Measurements from ENCODE around the gene FMC1. TPM values are rescaled to one million over a fixed set of nuclear protein-coding genes. Genes with fewer than 3 reads are reported as not detected.
A peak's percentile ranks its signal among the peaks of the same experiment; 100 is the strongest.
"Not testable (repeated sequence)": the region's sequence is repeated elsewhere in the genome, so short reads cannot be mapped to it uniquely, and the experiment has no call there.

FMC1 gene
- total RNA-seq, 2 experiments from 2014 or later, result 7.5 to 8.0 TPM

DNA sequence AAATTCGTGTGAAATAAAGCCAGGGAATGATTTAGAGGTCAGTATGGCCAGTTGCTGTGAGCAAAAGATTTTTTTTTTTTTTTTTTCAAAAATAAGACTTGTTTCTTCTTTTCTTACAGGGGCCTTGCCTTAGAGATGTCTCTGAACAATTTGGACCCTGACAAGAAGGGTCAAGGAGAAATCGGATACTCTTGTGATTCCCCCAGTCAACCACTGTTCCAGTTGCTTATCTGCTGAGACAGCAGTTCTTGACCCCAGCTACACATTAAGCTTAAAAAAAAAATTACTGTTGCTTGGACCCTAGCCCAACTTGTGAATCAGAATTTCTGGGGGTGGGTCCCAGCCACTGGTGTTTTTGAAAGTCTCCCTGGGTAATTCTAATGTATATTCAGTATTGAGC lies 12.0 kb upstream of the FMC1 start:
- no peak for ATAC-seq (ENCODE audit: low read depth)
- H3K36me3 Mint-ChIP-seq, result peaks cover 5% of the 10 kb centered on the region
- peaks cover 7% of the 10 kb centered on the region for H3K4me1 Mint-ChIP-seq
- no peak overlapping the region for H3K27ac Mint-ChIP-seq
- DNase-seq, result no peak
- POLR2A ChIA-PET, result no interaction called here
- no peaks in the 10 kb centered on the region for H3K27me3 Mint-ChIP-seq
- peaks cover 9% of the 10 kb centered on the region for H3K9me3 Mint-ChIP-seq
- H3K4me3 Mint-ChIP-seq, result no peak overlapping the region

DNA sequence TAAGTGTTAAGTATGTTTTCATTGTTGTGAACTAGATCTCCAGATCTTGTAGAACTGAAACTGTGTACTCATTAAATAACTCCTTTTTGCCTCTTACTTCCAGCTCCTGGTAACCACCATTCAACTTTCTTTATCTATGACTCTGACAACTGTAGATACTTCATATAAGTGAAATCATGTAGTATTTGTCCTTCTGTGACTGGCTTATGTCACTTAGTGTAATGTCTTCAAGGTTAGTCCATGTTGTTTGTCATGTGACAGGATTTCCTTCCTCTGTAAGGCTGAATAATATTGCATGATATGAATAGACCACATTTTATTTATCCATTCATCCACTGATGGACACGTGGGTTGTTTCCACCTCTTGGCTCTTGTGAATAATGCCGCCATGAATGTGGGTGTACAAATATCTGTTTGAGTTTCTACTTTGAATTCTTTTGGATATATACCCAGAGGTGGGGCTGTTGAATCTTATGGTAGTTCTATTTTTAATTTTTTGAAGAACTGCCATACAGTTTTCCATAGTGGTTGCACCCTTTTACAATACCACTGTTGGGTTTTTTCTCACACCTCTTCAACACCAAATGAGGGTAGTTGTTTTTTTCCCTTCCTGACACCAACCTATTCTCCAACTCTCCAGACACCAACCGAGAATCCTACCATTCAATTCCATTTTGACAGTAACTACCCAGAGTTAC lies 10.7 kb upstream of the FMC1 start:
- ATAC-seq (ENCODE audit: low read depth), result peak; percentile 39
- POLR2A ChIA-PET, result no interaction called here
- Mint-ChIP-seq H3K4me3 (no peak overlapping the region), H3K27ac (no peak overlapping the region), H3K9me3 (peaks cover 9% of the 10 kb centered on the region), H3K36me3 (peaks cover 5% of the 10 kb centered on the region), H3K27me3 (no peaks in the 10 kb centered on the region), H3K4me1 (peaks cover 7% of the 10 kb centered on the region)
- DNase-seq, result no peak

DNA sequence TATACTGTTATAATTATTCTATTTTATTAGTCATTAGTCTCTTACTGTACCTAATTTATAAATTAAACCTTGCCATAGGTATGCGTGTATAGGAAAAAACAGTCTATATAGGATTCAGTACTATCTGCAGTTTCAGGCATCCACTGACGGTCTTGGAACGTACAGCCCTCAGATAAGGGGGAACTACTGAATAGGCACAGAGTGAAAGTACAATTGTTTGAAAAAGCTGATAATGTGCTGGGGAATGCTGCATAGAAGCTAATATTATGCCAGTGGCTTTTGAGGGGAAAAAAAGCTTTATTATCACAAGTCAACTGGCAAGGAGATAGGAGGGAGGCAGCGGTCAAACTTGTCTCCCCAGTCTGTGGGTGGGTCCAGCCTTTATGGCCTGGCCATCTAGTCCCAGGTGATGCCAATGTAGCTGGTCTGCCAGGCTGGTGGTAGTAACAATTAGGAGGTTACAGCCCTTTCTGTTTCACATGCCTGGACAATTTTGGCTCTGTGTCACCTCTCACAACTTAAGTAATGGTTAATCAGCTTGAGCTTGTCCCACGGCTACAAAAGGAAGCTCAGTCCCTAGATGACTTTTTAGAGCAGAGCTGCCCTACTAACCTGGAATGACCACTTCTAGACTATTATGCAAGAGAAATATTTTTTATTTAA lies 8.3 kb upstream of the FMC1 start:
- H3K36me3 Mint-ChIP-seq, result peaks cover 5% of the 10 kb centered on the region
- POLR2A ChIA-PET, result no interaction called here
- peaks cover 7% of the 10 kb centered on the region for H3K4me1 Mint-ChIP-seq
- no peak overlapping the region for H3K4me3 Mint-ChIP-seq
- H3K27ac Mint-ChIP-seq, result no peak overlapping the region
- DNase-seq (no peak), ATAC-seq (ENCODE audit: low read depth) (no peak)
- H3K9me3 Mint-ChIP-seq, result peaks cover 9% of the 10 kb centered on the region
- no peaks in the 10 kb centered on the region for H3K27me3 Mint-ChIP-seq

DNA sequence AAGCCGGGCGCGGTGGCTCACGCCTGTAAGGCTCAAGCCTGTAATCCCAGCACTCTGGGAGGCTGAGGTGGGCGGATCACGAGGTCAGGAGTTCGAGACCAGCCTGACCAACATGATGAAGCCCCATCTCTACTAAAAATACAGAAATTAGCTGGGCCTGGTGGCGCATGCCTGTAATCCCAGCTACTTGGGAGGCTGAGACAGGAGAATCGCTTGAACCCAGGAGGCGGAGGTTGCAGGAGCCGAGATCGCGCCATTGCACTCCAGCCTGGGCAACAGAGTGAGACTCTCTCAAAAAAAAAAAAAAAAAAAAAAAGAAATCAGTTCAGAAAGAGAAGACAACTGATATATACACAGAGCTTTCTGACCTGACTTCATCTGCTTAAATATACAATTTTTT lies 7.7 kb upstream of the FMC1 start:
- not testable (repeated sequence) for H3K36me3 Mint-ChIP-seq; H3K27ac Mint-ChIP-seq; H3K9me3 Mint-ChIP-seq; H3K4me3 Mint-ChIP-seq; DNase-seq; H3K4me1 Mint-ChIP-seq; H3K27me3 Mint-ChIP-seq; ATAC-seq (ENCODE audit: low read depth)
- POLR2A ChIA-PET, result interaction anchor here (0.6 kb wide), 1 partner anchor 27 kb away, joined by 4 read pairs; no protein-coding TSS in a partner anchor

DNA sequence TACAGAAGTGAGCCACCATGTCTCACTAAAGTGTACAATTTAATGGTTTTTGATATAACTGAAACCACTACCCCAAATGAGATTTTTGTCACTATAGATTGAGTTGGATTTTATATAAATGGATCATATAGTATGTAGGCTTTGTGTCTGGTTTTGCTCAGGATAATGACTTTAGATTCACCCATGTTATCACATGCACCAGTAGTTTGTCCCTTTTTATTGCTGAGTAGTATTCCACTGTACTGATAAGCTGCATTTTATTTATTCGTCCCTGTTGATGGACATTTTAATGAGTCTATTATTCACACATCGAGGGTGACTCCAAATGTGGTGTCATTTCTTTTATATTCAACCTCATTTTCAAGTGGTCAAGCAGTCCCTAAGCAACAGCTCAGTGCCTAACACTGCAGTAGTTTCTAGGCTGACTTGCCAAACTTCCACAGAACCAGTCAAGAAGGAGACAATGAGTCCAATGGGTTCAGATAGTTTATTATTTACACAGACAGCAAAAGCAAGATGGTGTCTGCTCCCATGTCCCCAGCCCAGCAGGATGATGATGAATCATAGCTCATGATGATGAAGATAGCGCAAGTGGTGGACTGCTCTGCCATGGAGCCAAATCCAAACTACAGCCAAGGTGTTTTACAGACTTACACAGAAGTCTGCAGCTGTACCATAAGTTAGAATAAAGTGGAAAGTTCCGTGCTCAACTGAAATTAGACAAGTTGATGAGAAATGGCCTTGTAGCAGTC lies 6.6 kb upstream of the FMC1 start:
- Mint-ChIP-seq H3K27ac (no peak overlapping the region), H3K9me3 (peaks cover 14% of the 10 kb centered on the region), H3K4me1 (peaks cover 12% of the 10 kb centered on the region), H3K36me3 (peaks cover 7% of the 10 kb centered on the region), H3K27me3 (no peaks in the 10 kb centered on the region), H3K4me3 (no peak overlapping the region)
- DNase-seq, result no peak
- POLR2A ChIA-PET, result no interaction called here
- no peak for ATAC-seq (ENCODE audit: low read depth)

DNA sequence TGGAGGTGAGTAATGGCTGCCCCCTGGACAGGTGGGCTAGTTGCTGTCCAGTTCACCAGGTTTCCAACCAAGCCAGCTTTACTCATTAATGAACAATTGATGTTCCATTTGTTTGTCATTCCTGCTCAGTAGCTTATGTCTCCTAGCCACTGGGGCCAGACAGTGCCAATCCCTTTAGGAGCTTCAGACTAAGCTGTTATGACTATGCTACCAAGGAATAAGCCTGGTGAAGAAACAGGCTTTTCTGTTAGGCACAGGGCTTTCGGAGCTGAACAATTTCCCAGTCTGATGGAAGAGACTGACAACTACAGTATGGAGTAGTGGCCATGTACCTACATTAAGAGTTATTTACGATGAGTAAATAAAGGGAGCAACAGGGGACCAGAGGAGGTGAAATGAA lies 2.1 kb upstream of the FMC1 start:
- H3K4me1 Mint-ChIP-seq, result peaks cover 21% of the 10 kb centered on the region
- H3K27ac Mint-ChIP-seq, result peak overlapping the region; percentile 88
- H3K36me3 Mint-ChIP-seq, result peaks cover 5% of the 10 kb centered on the region
- DNase-seq (no peak), ATAC-seq (ENCODE audit: low read depth) (no peak)
- H3K9me3 Mint-ChIP-seq, result peaks cover 7% of the 10 kb centered on the region
- H3K27me3 Mint-ChIP-seq, result peaks cover 2% of the 10 kb centered on the region
- H3K4me3 Mint-ChIP-seq, result peak overlapping the region; percentile 90
- POLR2A ChIA-PET, result interaction anchor here (1.2 to 3.1 kb wide), 3 partner anchors 17 to 220 kb away, joined by 4 to 33 read pairs (median 9); partner anchors contain the start of gene LUC7L2

DNA sequence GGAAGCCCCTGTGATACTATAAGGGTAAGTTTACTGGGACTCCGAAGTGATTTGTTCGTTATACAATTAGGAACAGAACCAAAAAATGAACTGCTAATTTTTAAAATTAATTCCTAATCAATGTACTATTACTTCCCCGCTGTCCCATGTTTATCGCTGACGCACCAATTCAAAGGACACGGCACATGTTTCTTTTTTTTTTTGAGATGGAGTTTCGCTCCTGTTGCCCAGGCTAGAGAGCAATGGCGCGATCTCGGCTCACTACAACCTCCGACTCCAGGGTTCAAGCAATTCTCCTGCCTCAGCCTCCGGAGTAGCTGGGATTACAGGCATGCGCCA lies 1.5 kb upstream of the FMC1 start:
- Mint-ChIP-seq H3K4me1 (peaks cover 21% of the 10 kb centered on the region), H3K4me3 (peak overlapping the region; percentile 90), H3K27ac (peak overlapping the region; percentile 99), H3K9me3 (peaks cover 7% of the 10 kb centered on the region), H3K36me3 (peaks cover 5% of the 10 kb centered on the region), H3K27me3 (peaks cover 2% of the 10 kb centered on the region)
- DNase-seq, result no peak
- POLR2A ChIA-PET, result interaction anchor here (0.8 to 3.1 kb wide), 6 partner anchors 16 to 245 kb away, joined by 3 to 33 read pairs (median 5); partner anchors contain the start of gene LUC7L2
- no peak for ATAC-seq (ENCODE audit: low read depth)

DNA sequence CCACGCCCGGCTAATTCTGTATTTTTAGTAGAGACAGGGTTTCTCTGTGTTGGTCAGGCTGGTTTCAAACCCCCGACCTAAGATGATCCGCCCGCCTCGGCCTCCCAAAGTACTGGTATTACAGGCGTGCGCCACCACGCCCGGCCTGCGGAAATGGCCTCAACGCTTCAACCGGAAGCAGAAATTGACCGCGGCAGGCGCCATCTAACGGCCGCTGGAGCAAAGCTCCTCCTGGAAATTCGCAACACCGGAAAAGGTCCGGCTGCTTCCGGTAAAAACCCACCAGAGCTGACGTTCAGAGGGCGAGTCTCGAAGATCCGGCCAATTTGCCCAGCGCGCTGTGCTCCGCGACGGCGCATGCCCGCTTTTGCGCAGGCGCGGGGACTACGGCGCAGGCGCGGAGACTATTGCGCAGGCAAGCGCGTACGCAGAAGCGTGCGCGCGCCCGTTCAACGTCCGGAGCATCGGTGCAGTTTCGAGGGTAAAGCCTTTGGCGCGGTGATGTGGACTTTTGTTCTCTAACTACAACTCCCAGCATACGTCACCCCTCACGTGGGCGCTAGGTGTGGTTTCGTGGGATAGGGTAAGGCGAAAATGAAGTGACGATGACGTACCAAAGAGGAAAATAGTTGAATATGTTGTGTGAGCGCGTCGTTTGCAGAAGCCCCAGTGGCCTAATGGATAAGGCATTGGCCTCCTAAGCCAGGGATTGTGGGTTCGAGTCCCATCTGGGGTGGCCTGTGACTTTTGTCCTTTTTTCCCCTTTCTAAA lies 915 bp upstream of the FMC1 start:
- peaks cover 7% of the 10 kb centered on the region for H3K9me3 Mint-ChIP-seq
- peaks cover 2% of the 10 kb centered on the region for H3K27me3 Mint-ChIP-seq
- H3K36me3 Mint-ChIP-seq, result peaks cover 6% of the 10 kb centered on the region
- H3K27ac Mint-ChIP-seq, result peak overlapping the region; percentile 99
- DNase-seq, result peak; percentile 97
- POLR2A ChIA-PET, result interaction anchor here (0.8 to 3.1 kb wide), 7 partner anchors 17 to 245 kb away, joined by 3 to 33 read pairs (median 4); partner anchors contain the start of gene LUC7L2
- H3K4me3 Mint-ChIP-seq, result peak overlapping the region; percentile 90
- peak; percentile 75 for ATAC-seq (ENCODE audit: low read depth)
- peaks cover 21% of the 10 kb centered on the region for H3K4me1 Mint-ChIP-seq

DNA sequence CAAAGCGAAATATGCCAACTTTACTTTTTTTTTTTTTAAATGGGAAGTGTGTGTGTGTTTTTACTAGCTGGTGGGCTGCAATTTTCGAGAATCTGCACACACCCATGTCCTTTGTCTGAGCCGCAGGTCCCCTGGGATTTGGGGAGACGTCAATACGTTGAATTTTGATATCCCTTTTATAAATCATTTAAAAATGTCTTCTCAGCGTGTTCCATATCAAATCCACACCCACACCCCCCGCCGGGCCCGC lies 404 bp upstream of the FMC1 start:
- no peak for DNase-seq
- Mint-ChIP-seq H3K27me3 (peaks cover 2% of the 10 kb centered on the region), H3K4me1 (peaks cover 21% of the 10 kb centered on the region), H3K9me3 (peaks cover 7% of the 10 kb centered on the region), H3K4me3 (peak overlapping the region; percentile 90), H3K27ac (peak overlapping the region; percentile 99), H3K36me3 (peaks cover 9% of the 10 kb centered on the region)
- POLR2A ChIA-PET, result interaction anchor here (0.9 to 3.1 kb wide), 3 partner anchors 19 to 236 kb away, joined by 3 to 33 read pairs (median 9); partner anchors contain the start of gene LUC7L2
- no peak for ATAC-seq (ENCODE audit: low read depth)

DNA sequence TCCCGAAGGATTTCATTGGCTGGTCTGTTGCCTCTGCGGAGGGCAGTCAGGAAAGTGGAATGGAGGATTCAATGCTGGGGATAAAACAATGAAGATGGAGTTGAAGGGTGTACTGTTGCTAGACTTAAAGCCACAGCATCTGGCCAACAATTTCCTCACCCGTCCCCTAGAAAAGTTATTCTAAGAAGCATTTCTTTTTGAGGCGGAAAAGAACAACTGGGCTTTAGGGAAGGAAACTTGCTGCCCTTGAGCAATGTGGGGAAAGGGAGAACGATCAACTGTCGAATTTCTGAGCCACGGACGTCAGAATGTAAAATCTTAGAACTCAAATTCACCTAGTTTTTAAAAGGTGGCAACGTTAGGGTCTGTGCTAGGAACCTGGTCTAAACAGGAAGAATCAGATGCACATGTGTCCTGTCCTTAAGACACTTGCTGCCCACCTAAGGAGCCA lies 664 bp downstream of the FMC1 start:
- ATAC-seq (ENCODE audit: low read depth) (no peak), DNase-seq (no peak)
- H3K4me1 Mint-ChIP-seq, result peaks cover 21% of the 10 kb centered on the region
- POLR2A ChIA-PET, result interaction anchor here (0.7 to 1.8 kb wide), 2 partner anchors 18 to 59 kb away, joined by 3 to 5 read pairs; partner anchors contain the start of gene LUC7L2
- peak overlapping the region; percentile 99 for H3K27ac Mint-ChIP-seq
- peak overlapping the region; percentile 90 for H3K4me3 Mint-ChIP-seq
- H3K36me3 Mint-ChIP-seq, result peaks cover 11% of the 10 kb centered on the region
- H3K27me3 Mint-ChIP-seq, result peaks cover 2% of the 10 kb centered on the region
- peaks cover 7% of the 10 kb centered on the region for H3K9me3 Mint-ChIP-seq

DNA sequence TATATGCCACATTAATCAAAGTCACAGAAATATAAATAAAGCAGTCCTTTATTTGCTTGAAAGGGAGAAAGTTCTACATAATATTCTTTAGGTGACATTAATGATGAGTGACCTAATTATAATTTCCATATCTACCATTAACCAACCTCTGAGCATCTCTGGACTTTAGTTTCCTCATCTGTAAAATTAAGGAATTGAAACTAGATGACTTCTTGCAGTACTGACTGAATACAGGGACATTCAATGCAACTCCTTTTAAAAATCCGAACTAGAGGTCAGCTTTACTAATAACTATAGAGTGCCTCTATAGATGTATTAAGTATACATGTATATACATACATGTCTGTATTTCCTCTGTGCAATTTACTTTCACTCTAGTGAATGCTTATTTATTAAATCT lies 3.9 kb downstream of the FMC1 start:
- DNase-seq (no peak), ATAC-seq (ENCODE audit: low read depth) (no peak)
- Mint-ChIP-seq H3K9me3 (peaks cover 2% of the 10 kb centered on the region), H3K27ac (no peak overlapping the region), H3K36me3 (peaks cover 19% of the 10 kb centered on the region), H3K4me1 (peaks cover 16% of the 10 kb centered on the region), H3K4me3 (no peak overlapping the region), H3K27me3 (peaks cover 2% of the 10 kb centered on the region)
- POLR2A ChIA-PET, result interaction anchor here (1.1 kb wide), 1 partner anchor 15 kb away, joined by 3 read pairs; the partner anchor contains the start of gene LUC7L2

DNA sequence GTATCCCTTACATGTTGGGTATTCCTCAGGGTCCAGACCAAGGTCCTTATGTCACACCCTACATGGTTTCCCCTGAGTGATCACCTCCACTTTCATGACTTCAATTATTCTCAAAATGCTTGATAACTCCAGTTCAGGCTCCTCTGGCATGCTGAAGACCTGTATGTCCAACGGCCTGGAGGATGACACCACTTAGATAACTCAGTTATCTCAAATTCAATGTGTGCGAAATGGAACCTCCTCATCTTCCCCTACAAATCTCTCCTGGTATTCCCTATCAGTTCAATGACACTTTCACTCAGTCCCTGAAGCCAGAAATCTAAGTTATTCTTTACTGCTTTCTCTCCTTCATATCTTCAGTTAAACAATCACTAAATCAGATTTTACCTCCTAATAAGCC lies 9.9 kb downstream of the FMC1 start:
- H3K9me3 Mint-ChIP-seq, result no peaks in the 10 kb centered on the region
- H3K4me1 Mint-ChIP-seq, result peaks cover 3% of the 10 kb centered on the region
- POLR2A ChIA-PET, result interaction anchor here (0.6 to 1.1 kb wide), 2 partner anchors 9 to 247 kb away, joined by 3 to 4 read pairs; partner anchors contain the start of gene LUC7L2
- DNase-seq (no peak), ATAC-seq (ENCODE audit: low read depth) (no peak)
- peaks cover 31% of the 10 kb centered on the region for H3K36me3 Mint-ChIP-seq
- H3K27ac Mint-ChIP-seq, result no peak overlapping the region
- no peaks in the 10 kb centered on the region for H3K27me3 Mint-ChIP-seq
- H3K4me3 Mint-ChIP-seq, result no peak overlapping the region

DNA sequence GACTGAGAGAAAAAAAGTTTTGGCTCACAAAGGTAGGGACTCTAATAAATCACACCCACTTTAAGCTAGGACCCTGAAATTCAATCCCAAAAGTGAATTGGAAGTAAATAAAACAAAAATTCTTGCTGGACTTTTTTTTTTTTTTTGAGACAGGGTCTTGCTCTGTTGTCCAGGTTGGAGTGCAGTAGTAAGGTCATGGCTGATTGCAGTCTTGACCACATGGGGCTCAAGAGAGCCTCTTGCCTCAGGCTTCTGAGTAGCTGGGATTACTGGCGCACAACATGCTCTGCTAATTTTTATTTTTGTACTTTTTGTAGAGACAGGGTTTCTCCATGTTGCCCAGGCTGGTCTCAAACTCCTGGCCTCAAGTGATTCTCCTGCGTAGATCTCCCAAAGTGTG lies 13.6 kb downstream of the FMC1 start:
- Mint-ChIP-seq H3K27ac (no peak overlapping the region), H3K4me3 (no peak overlapping the region), H3K9me3 (no peaks in the 10 kb centered on the region), H3K36me3 (peaks cover 21% of the 10 kb centered on the region), H3K27me3 (no peaks in the 10 kb centered on the region), H3K4me1 (peaks cover 3% of the 10 kb centered on the region)
- DNase-seq, result no peak
- no peak for ATAC-seq (ENCODE audit: low read depth)
- POLR2A ChIA-PET, result interaction anchor here (0.7 kb wide), 1 partner anchor 12 kb away, joined by 5 read pairs; no protein-coding TSS in a partner anchor

Measured in activated naive CD8-positive, alpha-beta T cell treated with anti-CD3 and anti-CD28 coated beads, Interleukin-2, amount 10 ng/mL, durations not matched to agents 7 days and 5 days (primary cell).